ENCODE measurements around the gene PLEKHS1. TPM values are rescaled to one million over a fixed set of nuclear protein-coding genes. Genes with fewer than 3 reads are reported as not detected.

The PLEKHS1 gene
- 0.01 TPM for polyA plus RNA-seq (2013, experiment 1 of 2)
- 0.01 TPM for polyA plus RNA-seq (2013, experiment 2 of 2)

GRCh38 chr10:113751181-113751732 is at the start of gene PLEKHS1:
PLEKHS1 (plus strand) TSS chr10:113751682; CDS start chr10:113755278, 3,596 bp downstream.
- Histone ChIP-seq H4K5ac (ENCODE audit: low read length) (no peak within 1 kb of the TSS), H3K4me2 (ENCODE audit: low read length) (no peak within 1 kb of the TSS), H2BK5ac (ENCODE audit: low read length) (no peak within 1 kb of the TSS), H3K27me3 (ENCODE audit: insufficient read depth, low read length, poor library complexity) (no peaks in the 10 kb centered on the region), H3K56ac (ENCODE audit: low read length) (no peak within 1 kb of the TSS), H3K4ac (ENCODE audit: low read depth, low read length) (no peak within 1 kb of the TSS), H2BK15ac (replicated peaks; ENCODE audit: low read depth) (no peak within 1 kb of the TSS), H3K23ac (ENCODE audit: low read length) (no peak within 1 kb of the TSS), H3K4me1 (ENCODE audit: control insufficient read depth, low read depth, low read length) (peaks cover 4% of the 10 kb centered on the region), H3K36me3 (ENCODE audit: control insufficient read depth, insufficient read depth, low read length) (no peaks in the 10 kb centered on the region), H3K18ac (ENCODE audit: low read length) (no peak within 1 kb of the TSS), H4K8ac (ENCODE audit: low read depth, low read length) (no peak within 1 kb of the TSS), H3K9ac (ENCODE audit: low read length) (no peak within 1 kb of the TSS), H3K79me1 (ENCODE audit: low read length) (no peaks in the 10 kb centered on the region), H3K4me3 (ENCODE audit: low read length) (no peak within 1 kb of the TSS), H3K79me2 (ENCODE audit: control insufficient read depth, insufficient read depth, low read length) (no peaks in the 10 kb centered on the region), H3K27ac (ENCODE audit: low read depth, low read length) (no peak within 1 kb of the TSS), H2BK120ac (ENCODE audit: low read depth, low read length) (no peak within 1 kb of the TSS), H2AK5ac (ENCODE audit: low read length) (no peak within 1 kb of the TSS)
- WGBS (ENCODE audit: extremely low coverage, insufficient coverage, low lambda C conversion rate): no CpG with 5 or more reads among the region's 3 CpGs
- DNase-seq: no peak

GRCh38 chr10:113704637-113705343 is 46.7 kb upstream of the PLEKHS1 start:
- DNase-seq: peak; percentile 66
- Histone ChIP-seq H2BK5ac (ENCODE audit: low read length) (no peak overlapping the region), H3K4ac (ENCODE audit: low read depth, low read length) (no peak overlapping the region), H3K4me2 (ENCODE audit: low read length) (no peak overlapping the region), H3K23ac (ENCODE audit: low read length) (no peak overlapping the region), H3K79me2 (ENCODE audit: control insufficient read depth, insufficient read depth, low read length) (no peaks in the 10 kb centered on the region), H2BK15ac (replicated peaks; ENCODE audit: low read depth) (no peak overlapping the region), H3K4me3 (ENCODE audit: low read length) (no peak overlapping the region), H3K9ac (ENCODE audit: low read length) (no peak overlapping the region), H2BK120ac (ENCODE audit: low read depth, low read length) (no peak overlapping the region), H3K18ac (ENCODE audit: low read length) (no peak overlapping the region), H2AK5ac (ENCODE audit: low read length) (no peak overlapping the region), H4K8ac (ENCODE audit: low read depth, low read length) (no peak overlapping the region), H3K56ac (ENCODE audit: low read length) (no peak overlapping the region), H3K4me1 (ENCODE audit: control insufficient read depth, low read depth, low read length) (peaks cover 6% of the 10 kb centered on the region), H3K36me3 (ENCODE audit: control insufficient read depth, insufficient read depth, low read length) (no peaks in the 10 kb centered on the region), H3K27ac (ENCODE audit: low read depth, low read length) (no peak overlapping the region), H4K5ac (ENCODE audit: low read length) (no peak overlapping the region), H3K79me1 (ENCODE audit: low read length) (no peaks in the 10 kb centered on the region), H3K27me3 (ENCODE audit: insufficient read depth, low read length, poor library complexity) (no peaks in the 10 kb centered on the region)
- WGBS (ENCODE audit: extremely low coverage, insufficient coverage, low lambda C conversion rate): no CpG with 5 or more reads among the region's 6 CpGs

GRCh38 chr10:113705344-113705652 is 46.2 kb upstream of the PLEKHS1 start:
- Histone ChIP-seq H3K4me3 (ENCODE audit: low read length) (no peak overlapping the region), H3K79me1 (ENCODE audit: low read length) (no peaks in the 10 kb centered on the region), H3K4me1 (ENCODE audit: control insufficient read depth, low read depth, low read length) (peaks cover 8% of the 10 kb centered on the region), H2BK120ac (ENCODE audit: low read depth, low read length) (no peak overlapping the region), H3K56ac (ENCODE audit: low read length) (no peak overlapping the region), H3K18ac (ENCODE audit: low read length) (no peak overlapping the region), H4K5ac (ENCODE audit: low read length) (no peak overlapping the region), H3K27me3 (ENCODE audit: insufficient read depth, low read length, poor library complexity) (no peaks in the 10 kb centered on the region), H3K27ac (ENCODE audit: low read depth, low read length) (no peak overlapping the region), H4K8ac (ENCODE audit: low read depth, low read length) (no peak overlapping the region), H3K4me2 (ENCODE audit: low read length) (no peak overlapping the region), H3K4ac (ENCODE audit: low read depth, low read length) (no peak overlapping the region), H2BK15ac (replicated peaks; ENCODE audit: low read depth) (no peak overlapping the region), H3K23ac (ENCODE audit: low read length) (no peak overlapping the region), H3K79me2 (ENCODE audit: control insufficient read depth, insufficient read depth, low read length) (no peaks in the 10 kb centered on the region), H2AK5ac (ENCODE audit: low read length) (no peak overlapping the region), H2BK5ac (ENCODE audit: low read length) (no peak overlapping the region), H3K9ac (ENCODE audit: low read length) (no peak overlapping the region), H3K36me3 (ENCODE audit: control insufficient read depth, insufficient read depth, low read length) (no peaks in the 10 kb centered on the region)
- no peak for DNase-seq

- Histone ChIP-seq H3K9ac (ENCODE audit: low read length) (no peak overlapping the region), H4K5ac (ENCODE audit: low read length) (no peak overlapping the region), H3K27ac (ENCODE audit: low read depth, low read length) (no peak overlapping the region), H3K4ac (ENCODE audit: low read depth, low read length) (no peak overlapping the region), H3K79me1 (ENCODE audit: low read length) (no peaks in the 10 kb centered on the region), H3K4me2 (ENCODE audit: low read length) (no peak overlapping the region), H2BK5ac (ENCODE audit: low read length) (no peak overlapping the region), H3K56ac (ENCODE audit: low read length) (no peak overlapping the region), H4K8ac (ENCODE audit: low read depth, low read length) (no peak overlapping the region), H3K23ac (ENCODE audit: low read length) (no peak overlapping the region), H3K27me3 (ENCODE audit: insufficient read depth, low read length, poor library complexity) (no peaks in the 10 kb centered on the region), H2BK15ac (replicated peaks; ENCODE audit: low read depth) (no peak overlapping the region), H3K4me3 (ENCODE audit: low read length) (no peak overlapping the region), H2BK120ac (ENCODE audit: low read depth, low read length) (no peak overlapping the region), H3K79me2 (ENCODE audit: control insufficient read depth, insufficient read depth, low read length) (no peaks in the 10 kb centered on the region), H2AK5ac (ENCODE audit: low read length) (no peak overlapping the region), H3K18ac (ENCODE audit: low read length) (no peak overlapping the region), H3K36me3 (ENCODE audit: control insufficient read depth, insufficient read depth, low read length) (no peaks in the 10 kb centered on the region), H3K4me1 (ENCODE audit: control insufficient read depth, low read depth, low read length) (peaks cover 14% of the 10 kb centered on the region)
- DNase-seq: no peak
- WGBS (ENCODE audit: extremely low coverage, insufficient coverage, low lambda C conversion rate): no CpG with 5 or more reads among the region's 5 CpGs
Observed at GRCh38 chr10:113706623-113707022, 44.9 kb upstream of the PLEKHS1 start.

- no peak overlapping the region for H2BK5ac ChIP-seq (ENCODE audit: low read length)
- H3K4ac ChIP-seq (ENCODE audit: low read depth, low read length): no peak overlapping the region
- no peak overlapping the region for H2BK120ac ChIP-seq (ENCODE audit: low read depth, low read length)
- H4K8ac ChIP-seq (ENCODE audit: low read depth, low read length): no peak overlapping the region
- H3K27me3 ChIP-seq (ENCODE audit: insufficient read depth, low read length, poor library complexity): no peaks in the 10 kb centered on the region
- no peaks in the 10 kb centered on the region for H3K79me1 ChIP-seq (ENCODE audit: low read length)
- H4K5ac ChIP-seq (ENCODE audit: low read length): no peak overlapping the region
- H3K36me3 ChIP-seq (ENCODE audit: control insufficient read depth, insufficient read depth, low read length): no peaks in the 10 kb centered on the region
- no peak overlapping the region for H2AK5ac ChIP-seq (ENCODE audit: low read length)
- H3K27ac ChIP-seq (ENCODE audit: low read depth, low read length): no peak overlapping the region
- no peak overlapping the region for H3K23ac ChIP-seq (ENCODE audit: low read length)
- H3K4me1 ChIP-seq (ENCODE audit: control insufficient read depth, low read depth, low read length): peaks cover 16% of the 10 kb centered on the region
- H3K79me2 ChIP-seq (ENCODE audit: control insufficient read depth, insufficient read depth, low read length): no peaks in the 10 kb centered on the region
- H3K4me3 ChIP-seq (ENCODE audit: low read length): no peak overlapping the region
- no peak overlapping the region for H3K56ac ChIP-seq (ENCODE audit: low read length)
- no peak overlapping the region for H3K4me2 ChIP-seq (ENCODE audit: low read length)
- H3K9ac ChIP-seq (ENCODE audit: low read length): no peak overlapping the region
- WGBS (ENCODE audit: extremely low coverage, insufficient coverage, low lambda C conversion rate): no CpG with 5 or more reads among the region's 6 CpGs
- H2BK15ac ChIP-seq (replicated peaks; ENCODE audit: low read depth): no peak overlapping the region
- no peak overlapping the region for H3K18ac ChIP-seq (ENCODE audit: low read length)
- no peak for DNase-seq
Observed at GRCh38 chr10:113708640-113709039, 42.8 kb upstream of the PLEKHS1 start.

Measured in mesendoderm (in vitro differentiated cells).